GM18951 (cell line): ENCODE results near the gene RASSF5.

Experiments used
- POLR2A ChIP-seq: IDR thresholded peaks from 4 replicates; pipeline ENCODE4 v1.6.1; 2011; ENCODE audit warnings: mild to moderate bottlenecking; ENCODE audit not compliant: insufficient read length, insufficient read depth; ENCODE audit errors: extremely low read depth
- in situ Hi-C: fragments of 300-500 bp; cut with MboI; formaldehyde crosslinking; loops from one replicate; pipeline ENCODE4 v1.12.0; 2022; ENCODE audit warnings: low sequenced_read_pairs, mixed read lengths, inconsistent platforms; ENCODE audit not compliant: unreplicated experiment

The RASSF5 gene

DNA sequence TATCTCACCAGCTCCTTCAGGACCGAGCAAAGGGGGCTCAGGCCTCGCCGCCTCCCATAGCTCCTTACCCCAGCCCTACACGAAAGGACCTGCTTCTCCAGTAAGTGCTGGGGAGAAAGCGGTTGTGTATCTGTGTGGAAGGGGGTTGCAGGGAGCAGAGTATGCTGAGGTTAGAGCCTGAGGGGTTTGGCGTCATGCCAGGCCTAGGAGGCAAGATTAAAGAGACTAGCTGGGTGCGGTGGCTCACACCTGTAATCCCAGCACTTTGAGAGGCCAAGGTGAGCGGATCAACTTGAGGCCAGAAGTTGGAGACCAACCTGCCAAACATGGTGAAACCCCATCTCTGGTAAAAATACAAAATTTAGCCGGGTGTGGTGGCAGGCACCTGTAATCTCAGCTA, 14.1 kb upstream of the RASSF5 start:
- in situ Hi-C loops = no loop called here
- no peak for TF ChIP-seq POLR2A

DNA sequence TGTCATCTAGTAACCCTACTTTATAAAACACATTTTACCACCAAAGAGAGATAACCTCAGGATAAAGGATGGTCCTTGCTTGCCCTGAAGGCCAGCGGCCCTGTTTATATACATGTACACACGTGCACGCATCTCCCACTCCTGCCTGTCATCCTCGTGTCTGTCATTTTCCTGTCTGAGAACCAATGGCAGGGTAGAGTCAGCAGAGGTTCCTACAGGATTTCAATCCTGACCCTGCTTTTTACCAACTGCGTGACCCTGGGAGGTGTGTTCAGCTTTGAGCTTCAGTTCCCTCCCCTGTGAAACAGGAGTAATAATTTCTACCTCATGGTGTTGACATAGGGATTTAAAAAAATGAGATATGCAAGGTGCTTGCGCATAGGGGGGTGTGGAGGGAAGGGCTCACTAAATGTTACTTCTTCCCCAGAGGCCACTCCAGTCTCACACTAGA, 12.3 kb upstream of the RASSF5 start:
- TF ChIP-seq POLR2A = no peak
- in situ Hi-C loops = no loop called here

DNA sequence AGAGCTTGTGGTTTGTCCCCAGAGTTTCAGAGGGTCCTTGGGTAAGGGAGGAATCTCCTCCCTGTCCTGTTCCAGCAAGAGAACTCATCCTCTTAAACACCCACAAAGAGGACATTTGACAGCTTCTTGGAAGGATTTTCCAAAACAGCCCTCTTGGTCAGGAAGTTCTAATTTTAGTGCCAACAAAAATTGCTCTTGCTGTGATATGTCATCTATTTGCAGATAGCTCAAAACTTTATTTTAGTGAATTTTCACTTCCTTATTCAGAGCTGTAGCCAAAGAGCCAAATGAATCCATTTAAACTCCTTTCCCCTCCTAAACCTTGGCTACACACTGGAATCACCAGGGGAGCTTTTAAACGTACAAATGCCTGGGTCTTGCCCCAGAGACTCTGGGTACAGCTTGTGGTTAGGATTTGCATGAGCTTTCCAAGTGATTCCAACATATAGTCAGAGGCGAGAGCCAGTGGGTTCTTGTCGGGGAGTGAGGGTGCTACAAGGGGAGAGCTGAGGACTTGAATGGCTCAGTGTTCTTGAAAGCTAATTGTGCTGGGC, 11.8 kb upstream of the RASSF5 start:
- TF ChIP-seq POLR2A = no peak
- in situ Hi-C loops = no loop called here

DNA sequence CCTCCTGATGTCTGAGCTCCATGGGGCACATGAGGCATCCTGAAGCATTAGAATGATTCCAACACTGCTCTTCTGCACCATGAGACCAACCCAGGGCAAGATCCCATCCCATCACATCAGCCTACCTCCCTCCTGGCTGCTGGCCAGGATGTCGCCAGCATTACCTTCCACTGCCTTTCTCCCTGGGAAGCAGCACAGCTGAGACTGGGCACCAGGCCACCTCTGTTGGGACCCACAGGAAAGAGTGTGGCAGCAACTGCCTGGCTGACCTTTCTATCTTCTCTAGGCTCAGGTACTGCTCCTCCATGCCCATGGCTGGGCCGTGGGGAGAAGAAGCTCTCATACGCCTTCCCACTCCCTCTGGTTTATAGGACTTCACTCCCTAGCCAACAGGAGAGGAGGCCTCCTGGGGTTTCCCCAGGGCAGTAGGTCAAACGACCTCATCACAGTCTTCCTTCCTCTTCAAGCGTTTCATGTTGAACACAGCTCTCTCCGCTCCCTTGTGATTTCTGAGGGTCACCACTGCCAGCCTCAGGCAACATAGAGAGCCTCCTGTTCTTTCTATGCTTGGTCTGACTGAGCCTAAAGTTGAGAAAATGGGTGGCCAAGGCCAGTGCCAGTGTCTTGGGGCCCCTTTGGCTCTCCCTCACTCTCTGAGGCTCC, 11.1 kb upstream of the RASSF5 start:
- in situ Hi-C loops = no loop called here
- TF ChIP-seq POLR2A = no peak

DNA sequence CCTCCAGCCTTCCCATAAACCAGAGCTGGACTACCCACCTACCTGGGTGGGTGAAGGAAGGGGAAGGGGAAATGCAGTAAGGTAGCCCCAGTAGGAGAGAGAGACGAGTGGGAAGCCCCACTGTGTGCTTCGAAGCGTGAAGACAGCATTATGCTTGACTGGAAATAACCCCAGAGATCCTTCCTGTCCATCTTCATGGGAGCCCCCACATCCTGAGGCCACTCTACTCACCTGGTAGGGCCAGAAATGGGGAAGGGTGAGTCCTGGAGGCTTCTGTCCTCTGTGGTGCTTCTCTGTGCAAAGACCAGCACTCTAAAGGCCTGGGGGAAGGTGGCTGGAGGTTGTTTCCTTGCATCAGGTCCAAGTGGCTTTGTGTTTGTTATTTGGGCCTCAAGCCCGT, 10.0 kb upstream of the RASSF5 start:
- in situ Hi-C loops = no loop called here

DNA sequence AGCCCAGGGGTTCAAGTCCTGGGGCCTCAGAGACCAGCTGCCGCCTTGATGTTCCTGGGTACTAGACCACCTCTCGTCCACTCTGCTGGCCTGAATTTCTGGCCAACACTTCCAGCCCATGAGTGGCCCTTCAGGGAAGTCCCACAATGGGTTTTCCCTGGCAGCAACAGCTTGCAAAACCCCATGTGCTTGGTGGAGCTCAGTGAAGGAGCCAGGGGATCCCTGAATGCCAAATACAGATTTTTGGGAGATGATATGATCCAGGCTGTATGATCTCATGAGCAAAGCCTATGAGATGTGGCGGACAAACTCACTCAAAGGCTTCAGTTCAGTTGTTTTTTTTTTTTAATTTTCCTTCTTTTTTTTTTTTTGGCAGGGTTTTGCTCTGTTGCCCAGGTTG, 9.6 kb upstream of the RASSF5 start:
- TF ChIP-seq POLR2A = no peak
- in situ Hi-C loops = no loop called here

More for the DNA sequence above, 10.0 kb upstream of the RASSF5 start:
- no peak for TF ChIP-seq POLR2A

DNA sequence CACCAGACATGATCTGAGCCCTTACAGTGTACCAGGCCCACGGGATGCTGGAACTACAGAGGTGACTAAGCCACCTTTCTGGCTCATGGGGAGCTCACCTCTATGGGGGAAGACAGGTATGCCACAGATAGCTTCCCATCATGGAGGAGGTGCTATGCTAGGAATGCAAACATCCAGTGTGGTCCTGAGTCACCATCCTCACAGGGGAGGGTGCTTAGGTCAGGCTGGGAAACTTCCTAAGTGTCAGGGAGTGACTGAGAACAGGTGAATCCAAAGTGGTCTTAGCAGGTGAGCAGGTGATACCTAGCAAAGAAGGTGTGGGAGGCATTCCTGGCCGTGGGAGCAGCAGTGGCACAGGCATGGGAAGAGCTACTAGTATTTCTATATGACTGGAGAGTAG, 8.6 kb upstream of the RASSF5 start:
- in situ Hi-C loops = no loop called here
- no peak for TF ChIP-seq POLR2A

DNA sequence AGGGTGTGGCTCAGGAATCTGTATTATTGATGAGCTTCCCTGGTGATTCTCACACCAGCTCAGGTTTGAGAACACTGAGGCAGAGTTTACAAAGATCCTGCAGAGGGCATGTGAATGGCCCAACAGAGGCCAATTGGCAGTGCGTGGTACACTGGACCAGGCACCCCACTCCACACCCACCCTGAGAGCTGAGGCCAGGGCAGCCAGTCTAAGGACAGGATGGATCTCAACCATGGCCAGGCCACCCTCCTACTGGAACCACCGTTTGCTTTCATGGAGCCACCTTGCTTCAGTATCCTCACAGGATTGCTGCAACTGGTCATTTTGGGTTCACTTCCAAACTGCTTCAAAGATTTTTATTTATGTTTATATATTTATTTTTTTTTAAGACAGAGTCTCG, 7.3 kb upstream of the RASSF5 start:
- in situ Hi-C loops = no loop called here
- TF ChIP-seq POLR2A = no peak

DNA sequence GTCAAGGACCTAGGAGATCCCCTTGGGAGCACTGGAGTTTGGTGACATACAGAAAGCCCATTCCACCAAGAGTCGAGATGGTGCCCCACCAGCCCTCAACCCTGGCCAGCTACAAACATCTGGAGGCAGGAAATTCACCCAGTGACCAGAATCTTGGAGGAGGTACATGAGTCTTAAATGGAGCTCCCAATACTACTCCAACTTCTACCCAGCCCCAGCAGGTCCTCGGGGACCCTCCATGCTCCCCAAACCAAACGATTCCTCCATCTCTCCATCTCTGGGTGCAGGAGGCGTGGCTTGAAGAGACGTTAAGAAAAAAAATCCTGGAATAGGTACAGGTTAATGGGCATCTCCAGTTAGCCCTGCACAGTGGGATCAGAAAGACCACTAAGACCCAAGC, 5.5 kb upstream of the RASSF5 start:
- in situ Hi-C loops = no loop called here
- TF ChIP-seq POLR2A = no peak

DNA sequence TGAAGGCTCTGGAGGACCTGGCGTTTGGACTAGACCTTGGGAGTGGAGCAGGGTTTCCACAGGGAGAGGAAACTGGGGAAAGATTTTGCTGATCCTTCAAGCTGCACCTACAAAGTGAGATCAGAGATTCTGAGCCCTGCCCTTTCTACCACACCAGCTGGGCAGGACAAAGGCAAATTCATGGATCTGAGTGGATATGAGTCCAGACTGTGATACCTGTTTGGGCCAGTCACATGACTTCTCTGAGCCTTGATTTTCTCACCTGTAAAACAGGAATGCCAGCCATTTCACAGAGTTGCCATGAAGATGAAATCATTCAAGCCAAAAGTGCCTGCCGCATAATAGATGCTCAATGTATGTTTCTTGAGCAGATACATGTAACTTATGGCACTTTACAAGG, 4.9 kb upstream of the RASSF5 start:
- no peak for TF ChIP-seq POLR2A
- in situ Hi-C loops = no loop called here

DNA sequence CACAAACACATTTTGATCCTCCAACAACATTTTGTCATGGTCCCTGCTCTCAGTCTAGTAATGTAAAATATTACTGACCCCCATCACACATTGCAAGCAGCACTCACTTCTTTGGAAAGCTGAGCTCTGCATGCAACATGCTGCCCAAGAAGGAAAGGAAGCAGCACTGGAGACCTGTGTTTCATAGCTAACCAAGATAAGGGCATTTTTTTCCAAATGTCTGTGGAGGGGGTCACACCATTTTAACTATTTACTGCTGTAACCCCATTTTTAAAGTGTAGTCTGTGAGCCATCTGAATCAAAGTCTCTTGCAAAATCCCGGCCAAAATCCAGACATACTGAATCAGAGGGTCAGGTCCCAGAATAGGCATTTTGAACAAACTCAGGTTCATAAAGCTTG, 4.5 kb upstream of the RASSF5 start:
- in situ Hi-C loops = no loop called here
- TF ChIP-seq POLR2A = no peak

DNA sequence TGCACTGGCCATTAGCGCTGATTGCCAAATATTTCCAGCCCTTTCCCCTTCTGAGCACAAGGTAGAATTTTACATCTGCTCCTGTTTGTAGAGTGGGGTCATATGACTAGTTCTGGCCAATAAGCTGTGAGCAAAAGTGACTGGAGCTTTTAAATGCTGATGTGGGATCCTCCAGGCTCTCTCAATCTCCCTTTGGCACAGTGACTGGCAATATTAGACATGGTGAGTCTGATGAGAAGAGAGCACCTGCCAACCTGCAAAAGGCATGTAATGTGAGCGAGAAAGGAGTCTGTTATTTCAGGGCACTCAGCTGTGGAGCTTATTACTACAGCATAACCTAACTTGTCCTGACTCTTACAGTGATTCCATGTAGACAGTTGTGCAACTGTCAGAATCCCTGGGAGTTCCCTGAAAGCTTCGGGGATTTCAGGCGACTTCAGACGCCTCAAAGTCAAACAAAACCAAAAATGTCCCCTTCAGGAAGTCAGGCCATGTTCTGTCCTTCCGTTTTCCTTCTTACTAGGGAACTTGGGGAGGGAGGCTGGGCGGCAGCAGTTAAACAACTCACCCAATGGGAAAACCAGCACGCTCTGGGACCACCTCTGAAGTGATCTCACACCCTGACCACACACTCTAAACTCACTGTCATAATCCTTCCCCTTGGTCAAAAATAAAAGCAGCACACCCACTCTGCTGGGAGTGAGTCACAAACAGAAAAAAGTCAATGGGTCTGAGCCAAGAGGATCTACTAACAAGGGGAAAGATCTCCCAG, 3.6 kb upstream of the RASSF5 start:
- in situ Hi-C loops = no loop called here
- TF ChIP-seq POLR2A = no peak

DNA sequence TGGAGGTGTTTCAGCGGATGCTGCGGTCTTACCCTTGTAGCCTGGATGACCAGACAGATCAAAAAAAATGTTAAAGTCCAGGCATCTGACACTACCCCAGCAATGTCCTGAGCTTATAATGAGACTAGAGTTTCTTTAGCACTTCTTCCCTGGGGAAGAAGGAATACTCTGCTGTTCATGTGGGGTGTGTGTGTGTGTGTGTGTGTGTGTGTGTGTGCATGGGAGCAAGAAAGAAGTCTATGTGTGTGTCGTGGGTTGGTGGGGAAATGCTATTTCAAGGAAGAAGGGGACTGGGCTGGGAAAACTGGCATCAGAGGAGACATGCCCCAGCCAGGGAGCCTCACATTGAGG, 3.0 kb upstream of the RASSF5 start:
- in situ Hi-C loops = no loop called here
- no peak for TF ChIP-seq POLR2A

DNA sequence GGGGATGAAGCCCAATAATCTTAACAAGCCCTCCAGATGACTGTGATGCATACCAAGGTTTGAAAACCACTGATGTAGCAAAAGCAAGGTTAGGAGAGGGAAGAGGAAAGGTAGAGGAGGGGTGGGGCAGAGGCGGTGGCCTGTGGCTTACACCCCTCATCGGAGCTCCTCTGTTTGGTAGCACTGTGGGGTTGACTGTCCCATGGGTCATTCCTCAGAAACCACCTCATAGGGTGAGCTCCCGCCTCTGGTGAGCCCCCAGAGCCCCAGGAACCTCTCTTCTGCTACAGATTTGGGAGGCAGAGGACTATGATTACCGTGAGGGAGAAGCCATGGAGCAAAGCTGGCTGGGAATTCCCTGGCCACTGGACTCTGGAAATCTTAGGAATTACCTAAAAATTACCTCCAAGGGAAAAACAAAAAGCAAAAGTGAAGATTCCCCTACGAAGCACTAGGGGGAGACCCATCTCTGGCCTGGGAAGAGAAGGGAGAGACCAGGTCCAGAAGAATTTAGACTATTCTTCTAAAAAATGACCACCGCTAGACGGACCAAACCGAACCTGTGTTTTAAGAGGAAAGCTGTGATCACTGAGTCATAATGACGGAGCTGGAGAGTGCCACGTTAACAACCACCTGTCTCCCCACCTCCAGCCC, 1.5 kb upstream of the RASSF5 start:
- TF ChIP-seq POLR2A = no peak
- in situ Hi-C loops = no loop called here
